OCI-LY3 (cell line): ENCODE results near the gene TMEM130.

Experiments
- H2AFZ ChIP-seq: fragments of 200-600, 300-600 bp; shearing (Covaris generic); 2 replicates; pipeline ENCODE4 v1.6.0; 2014; ENCODE audit warnings: antibody characterized with exemption, low read depth, low read length
- H3K27ac ChIP-seq: fragments of 200-600, 300-600 bp; sonication (generic); 2 replicates; pipeline ENCODE4 v1.5.1; 2014; ENCODE audit warnings: mild to moderate bottlenecking, low read length, moderate library complexity, mixed read lengths
- H3K27me3 ChIP-seq: fragments of 200-600, 300-600 bp; sonication (generic); 2 replicates; pipeline ENCODE4 v1.6.1; 2014; ENCODE audit warnings: low read depth, low read length, mixed read lengths
- H3K36me3 ChIP-seq: fragments of 200-600, 300-600 bp; sonication (generic); replicated peaks from 2 replicates; pipeline ENCODE3; 2014; ENCODE audit warnings: low read depth, low read length, mixed read lengths
- H3K4me1 ChIP-seq: fragments of 300-600, 200-600 bp; sonication (generic); 2 replicates; pipeline ENCODE4 v1.6.1; 2014; ENCODE audit warnings: low read length, mixed read lengths
- H3K4me2 ChIP-seq: fragments of 200-600, 300-600 bp; sonication (generic); 2 replicates; pipeline ENCODE4 v1.6.1; 2014; ENCODE audit warnings: low read length, mixed read lengths
- H3K4me3 ChIP-seq: fragments of 300-600, 200-600 bp; sonication (generic); 2 replicates; pipeline ENCODE4 v1.5.1; 2014; ENCODE audit warnings: antibody characterized with exemption, mild to moderate bottlenecking, low read length, moderate library complexity
- H3K79me2 ChIP-seq: fragments of 300-600, 200-600 bp; shearing (Covaris generic); 2 replicates; pipeline ENCODE4 v1.6.1; 2014; ENCODE audit warnings: mild to moderate bottlenecking, low read length, mixed read lengths
- H3K9ac ChIP-seq: fragments of 300-600, 200-600 bp; shearing (Covaris generic); 2 replicates; pipeline ENCODE4 v1.6.0; 2014; ENCODE audit warnings: mild to moderate bottlenecking, low read length, moderate library complexity
- H3K9me3 ChIP-seq: fragments of 200-600, 300-600 bp; shearing (Covaris generic); 2 replicates; pipeline ENCODE4 v1.6.1; 2014; ENCODE audit warnings: low read length, mixed read lengths; ENCODE audit not compliant: insufficient read depth
- H4K20me1 ChIP-seq: fragments of 200-600, 300-600 bp; sonication (generic); 2 replicates; pipeline ENCODE4 v1.6.1; 2016; ENCODE audit warnings: low read length, mixed read lengths; ENCODE audit not compliant: insufficient read depth
- EZH2phosphoT487 ChIP-seq: fragments of 200-600 bp; shearing (Covaris generic); IDR thresholded peaks from 2 replicates; pipeline ENCODE4 v1.6.1; 2018; ENCODE audit warnings: antibody characterized with exemption, mixed run types, low read depth
- TF ChIP-seq, protein P1 (sequence below): fragments of 200-600, 300-600 bp; sonication (generic); IDR thresholded peaks from 2 replicates; pipeline ENCODE4 v1.5.1; 2014; ENCODE audit warnings: antibody characterized with exemption, low read length, low read depth

TMEM130 gene

DNA sequence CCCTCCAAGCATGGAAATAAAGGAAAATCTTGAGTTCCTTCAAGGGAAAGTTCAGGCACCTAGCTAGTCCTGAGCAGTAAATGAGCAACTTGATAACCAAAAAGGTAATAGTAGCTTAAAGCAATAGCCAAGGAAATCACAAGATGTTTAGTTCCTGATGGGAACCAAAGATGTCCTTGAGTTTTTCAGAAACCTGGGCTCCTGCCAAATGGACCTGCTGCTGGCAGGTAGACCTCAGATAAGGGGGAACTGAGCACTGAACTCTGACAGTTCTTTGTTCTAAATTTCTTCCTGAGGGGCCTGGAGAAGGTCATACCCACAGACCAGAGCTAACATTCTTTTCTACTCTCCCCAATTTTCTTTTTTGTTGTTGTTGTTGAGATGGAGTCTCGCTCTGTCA lies 48.5 kb downstream of the TMEM130 start:
- no peaks in the 10 kb centered on the region for H3K79me2 ChIP-seq
- TF ChIP-seq, protein P1, sequence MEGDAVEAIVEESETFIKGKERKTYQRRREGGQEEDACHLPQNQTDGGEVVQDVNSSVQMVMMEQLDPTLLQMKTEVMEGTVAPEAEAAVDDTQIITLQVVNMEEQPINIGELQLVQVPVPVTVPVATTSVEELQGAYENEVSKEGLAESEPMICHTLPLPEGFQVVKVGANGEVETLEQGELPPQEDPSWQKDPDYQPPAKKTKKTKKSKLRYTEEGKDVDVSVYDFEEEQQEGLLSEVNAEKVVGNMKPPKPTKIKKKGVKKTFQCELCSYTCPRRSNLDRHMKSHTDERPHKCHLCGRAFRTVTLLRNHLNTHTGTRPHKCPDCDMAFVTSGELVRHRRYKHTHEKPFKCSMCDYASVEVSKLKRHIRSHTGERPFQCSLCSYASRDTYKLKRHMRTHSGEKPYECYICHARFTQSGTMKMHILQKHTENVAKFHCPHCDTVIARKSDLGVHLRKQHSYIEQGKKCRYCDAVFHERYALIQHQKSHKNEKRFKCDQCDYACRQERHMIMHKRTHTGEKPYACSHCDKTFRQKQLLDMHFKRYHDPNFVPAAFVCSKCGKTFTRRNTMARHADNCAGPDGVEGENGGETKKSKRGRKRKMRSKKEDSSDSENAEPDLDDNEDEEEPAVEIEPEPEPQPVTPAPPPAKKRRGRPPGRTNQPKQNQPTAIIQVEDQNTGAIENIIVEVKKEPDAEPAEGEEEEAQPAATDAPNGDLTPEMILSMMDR = no peak
- TF ChIP-seq EZH2phosphoT487 = no peak
- H3K9ac ChIP-seq = no peak overlapping the region
- peaks cover 12% of the 10 kb centered on the region for H3K27me3 ChIP-seq
- H3K27ac ChIP-seq = no peak overlapping the region
- H2AFZ ChIP-seq = no peak overlapping the region
- no peak overlapping the region for H3K4me3 ChIP-seq
- H3K9me3 ChIP-seq = no peaks in the 10 kb centered on the region
- no peaks in the 10 kb centered on the region for H4K20me1 ChIP-seq
- H3K4me1 ChIP-seq = peaks cover 3% of the 10 kb centered on the region; the same call in 1 of the 2 replicates
- H3K4me2 ChIP-seq = no peak overlapping the region
- no peaks in the 10 kb centered on the region for H3K36me3 ChIP-seq

- Histone ChIP-seq H3K4me3 (no peak overlapping the region), H4K20me1 (no peaks in the 10 kb centered on the region), H2AFZ (no peak overlapping the region), H3K79me2 (no peaks in the 10 kb centered on the region), H3K9ac (no peak overlapping the region), H3K4me1 (peaks cover 3% of the 10 kb centered on the region; the same call in 1 of the 2 replicates), H3K9me3 (no peaks in the 10 kb centered on the region), H3K4me2 (no peak overlapping the region), H3K36me3 (no peaks in the 10 kb centered on the region), H3K27me3 (peaks cover 28% of the 10 kb centered on the region), H3K27ac (no peak overlapping the region)
- TF ChIP-seq EZH2phosphoT487 = no peak
- TF ChIP-seq, protein P1 = no peak
Measured at GRCh38 chr7:98816967-98817710, 52.7 kb downstream of the TMEM130 start.

DNA sequence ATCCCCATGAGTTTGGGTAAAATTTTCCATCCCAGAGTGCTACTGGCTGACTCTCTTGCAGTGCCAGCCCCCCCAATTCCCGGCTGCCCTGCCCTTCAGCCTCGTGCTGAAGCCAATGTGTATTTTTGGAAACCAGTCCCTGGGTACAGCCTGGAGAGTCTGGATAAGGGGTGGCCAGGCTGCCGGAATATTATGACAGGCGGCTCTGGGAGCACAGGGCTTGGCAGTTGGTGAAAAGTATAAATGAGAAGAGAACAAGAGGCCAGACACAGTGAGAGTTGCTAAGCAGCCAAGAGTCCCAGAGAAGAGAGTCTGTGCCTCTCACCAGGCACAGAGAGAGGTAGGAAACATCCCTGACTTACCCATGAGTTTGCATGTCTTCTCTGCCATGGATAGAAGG lies 53.6 kb downstream of the TMEM130 start:
- Histone ChIP-seq H2AFZ (no peak overlapping the region), H3K4me1 (peaks cover 3% of the 10 kb centered on the region; the same call in 1 of the 2 replicates), H3K4me3 (no peak overlapping the region), H3K36me3 (no peaks in the 10 kb centered on the region), H3K9me3 (no peaks in the 10 kb centered on the region), H3K9ac (no peak overlapping the region), H4K20me1 (no peaks in the 10 kb centered on the region), H3K27ac (no peak overlapping the region), H3K79me2 (no peaks in the 10 kb centered on the region), H3K4me2 (no peak overlapping the region), H3K27me3 (peaks cover 28% of the 10 kb centered on the region)
- TF ChIP-seq EZH2phosphoT487 = no peak
- TF ChIP-seq, protein P1 = no peak

DNA sequence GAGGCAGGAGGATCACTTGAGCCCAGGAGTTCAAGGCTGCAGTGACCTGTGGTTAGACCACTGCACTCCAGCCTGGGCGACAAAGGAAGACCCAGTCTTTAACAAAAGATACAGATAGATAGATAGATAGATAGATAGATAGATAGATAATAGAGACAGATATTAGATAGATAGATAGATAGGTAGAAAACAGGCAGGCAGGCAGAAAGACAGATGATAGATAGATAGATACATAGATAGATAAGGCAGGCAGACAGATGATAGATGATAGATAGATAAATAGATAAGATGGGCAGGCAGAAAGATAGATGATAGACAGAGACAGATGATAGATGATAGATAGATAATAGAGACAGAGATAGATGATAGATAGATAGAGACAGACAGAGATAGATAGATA lies 54.5 kb downstream of the TMEM130 start:
- peaks cover 30% of the 10 kb centered on the region for H3K27me3 ChIP-seq
- H2AFZ ChIP-seq = no peak overlapping the region
- no peaks in the 10 kb centered on the region for H3K36me3 ChIP-seq
- H3K4me1 ChIP-seq = no peaks in the 10 kb centered on the region; the same call in 1 of the 2 replicates
- no peak overlapping the region for H3K27ac ChIP-seq
- no peak overlapping the region for H3K4me2 ChIP-seq
- no peak overlapping the region for H3K4me3 ChIP-seq
- H3K9ac ChIP-seq = no peak overlapping the region
- H4K20me1 ChIP-seq = no peaks in the 10 kb centered on the region
- H3K79me2 ChIP-seq = no peaks in the 10 kb centered on the region
- H3K9me3 ChIP-seq = 0 out of 2 replicates have a peak, but pooled peaks cover under 1% of the 10 kb centered on the region
- TF ChIP-seq, protein P1 = no peak
- no peak for TF ChIP-seq EZH2phosphoT487
